ENCODE data around the gene PLA2G4A. TPM values are rescaled to one million over a fixed set of nuclear protein-coding genes. Genes with fewer than 3 reads are reported as not detected.

The PLA2G4A gene
- total RNA-seq, 1 experiment from 2014 or later, result 8.6 TPM

- CTCF ChIA-PET, result no interaction called here
Measured at GRCh38 chr1:187032982-187033692, 204.4 kb downstream of the PLA2G4A start.

More at GRCh38 chr1:187032982-187033692, 204.4 kb downstream of the PLA2G4A start:
- H2AFZ ChIP-seq (ENCODE audit: low read depth, low read length, poor library complexity, severe bottlenecking), result no peak overlapping the region
- H3K9me3 ChIP-seq (ENCODE audit: control insufficient read depth in 1 of 2, insufficient read depth in 1 of 2, low read depth in 1 of 2, low read length in 2 of 2), result no peaks in the 10 kb centered on the region
- H3K36me3 ChIP-seq (ENCODE audit: control insufficient read depth in 1 of 2, insufficient read depth in 2 of 2, low read length in 2 of 2), result no peaks in the 10 kb centered on the region
- no peaks in the 10 kb centered on the region for H4K20me1 ChIP-seq (ENCODE audit: insufficient read depth)
- no peaks in the 10 kb centered on the region for H3K4me1 ChIP-seq (ENCODE audit: control insufficient read depth in 1 of 2, insufficient read depth in 2 of 2, low read length in 2 of 2)
- H3K4me3 ChIP-seq (replicated peaks in 1 of 2; ENCODE audit: low read depth in 1 of 2, low read length in 2 of 2), result no peak overlapping the region
- ATAC-seq, result no peak
- H3K4me2 ChIP-seq (ENCODE audit: low read length), result no peak overlapping the region
- no peaks in the 10 kb centered on the region for H3K79me2 ChIP-seq (ENCODE audit: insufficient read depth, low read length)
- DNase-seq (ENCODE audit: low read depth, low spot score), result no peak
- TF ChIP-seq SRF (IDR thresholded peaks at IDR 0.05; ENCODE audit: low read depth) (no peak), EGR1 (IDR thresholded peaks at IDR 0.05; ENCODE audit: low read depth) (no peak), CEBPB (IDR thresholded peaks at IDR 0.05; ENCODE audit: low read depth) (no peak), JUND (IDR thresholded peaks at IDR 0.05) (no peak), RAD21 (IDR thresholded peaks at IDR 0.05; ENCODE audit: low read depth) (no peak), SP1 (IDR thresholded peaks at IDR 0.05; ENCODE audit: low read depth) (no peak), POLR2A (IDR thresholded peaks at IDR 0.05; ENCODE audit: borderline replicate concordance, extremely low read depth, insufficient read depth, insufficient read length) (no peak), POLR2AphosphoS5 (IDR thresholded peaks at IDR 0.05; ENCODE audit: low read depth, low read length) (no peak), YY1 (IDR thresholded peaks at IDR 0.05; ENCODE audit: extremely low read depth, insufficient replicate concordance, low read depth, low read length) (no peak), EZH2 (IDR thresholded peaks at IDR 0.05) (no peak), MAX (IDR thresholded peaks at IDR 0.05) (no peak), CBX3 (IDR thresholded peaks at IDR 0.05; ENCODE audit: low read depth) (no peak), ATF3 (IDR thresholded peaks at IDR 0.05) (no peak), ZFX (IDR thresholded peaks at IDR 0.05) (no peak), ZNF274 (IDR thresholded peaks at IDR 0.05; ENCODE audit: low read depth, low read length) (no peak), EZH2phosphoT487 (IDR thresholded peaks at IDR 0.05; ENCODE audit: borderline replicate concordance) (no peak), CTCF (IDR thresholded peaks at IDR 0.05 in 2 of 3, conservative IDR thresholded peaks at IDR 0.05 in 1 of 3; ENCODE audit: borderline replicate concordance in 1 of 3, insufficient read depth in 1 of 3, low read depth in 2 of 3, low read length in 2 of 3) (no peak)
- H3K27ac ChIP-seq (ENCODE audit: low read depth, low read length), result no peak overlapping the region
- BruUV-seq (replicated peaks), result no TSS peak
- no peaks in the 10 kb centered on the region for H3K9me2 ChIP-seq (ENCODE audit: insufficient read depth)
- H3K27me3 ChIP-seq (ENCODE audit: insufficient read depth, low read length), result no peaks in the 10 kb centered on the region
- RAD21 ChIA-PET (ENCODE audit: low non-redundant PET in 1 of 2, low total read pairs in 2 of 2, uncharacterized antibody in 2 of 2, unreplicated experiment in 2 of 2), result no interaction called here
- POLR2A ChIA-PET, result no interaction called here
- no peak overlapping the region for H3K9ac ChIP-seq (ENCODE audit: low read length)
- intact Hi-C loops (cut with micrococcal nuclease), result no loop called here
